Activated naive CD8-positive, alpha-beta T cell treated with anti-CD3 and anti-CD28 coated beads for 36 hours (primary cell): ENCODE results near the gene DCK. TPM values are rescaled to one million over a fixed set of nuclear protein-coding genes. Genes with fewer than 3 reads are reported as not detected.
"Not testable (repeated sequence)": the region's sequence is repeated elsewhere in the genome, so short reads cannot be mapped to it uniquely, and the experiment has no call there.

ENCODE experiments used
- DNase-seq: peaks from one replicate; pipeline ENCODE4 v3.0.0; 2021
- H3K27ac Mint-ChIP-seq: one replicate; pipeline ENCODE4 v1.8.0; 2022; ENCODE audit warnings: mild to moderate bottlenecking, moderate library complexity, mixed read lengths
- H3K27me3 Mint-ChIP-seq: one replicate; pipeline ENCODE4 v1.8.0; 2022; ENCODE audit warnings: mild to moderate bottlenecking, mixed read lengths
- H3K36me3 Mint-ChIP-seq: one replicate; pipeline ENCODE4 v1.8.0; 2021; ENCODE audit warnings: mild to moderate bottlenecking, mixed read lengths
- H3K4me1 Mint-ChIP-seq: one replicate; pipeline ENCODE4 v1.8.0; 2021; ENCODE audit warnings: mixed read lengths
- H3K4me3 Mint-ChIP-seq: one replicate; pipeline ENCODE4 v1.8.0; 2022; ENCODE audit warnings: mild to moderate bottlenecking, moderate library complexity, mixed read lengths
- H3K9me3 Mint-ChIP-seq: one replicate; pipeline ENCODE4 v1.8.0; 2022; ENCODE audit warnings: mixed read lengths
- total RNA-seq, 2 experiments: library from RNA; stranded (reverse); gene quantifications; one replicate each; pipeline ENCODE4 v1.2.3, GENCODE V29; 2021

DCK gene
- total RNA-seq, 2 experiments from 2014 or later = 33.4 to 34.3 TPM

DNA sequence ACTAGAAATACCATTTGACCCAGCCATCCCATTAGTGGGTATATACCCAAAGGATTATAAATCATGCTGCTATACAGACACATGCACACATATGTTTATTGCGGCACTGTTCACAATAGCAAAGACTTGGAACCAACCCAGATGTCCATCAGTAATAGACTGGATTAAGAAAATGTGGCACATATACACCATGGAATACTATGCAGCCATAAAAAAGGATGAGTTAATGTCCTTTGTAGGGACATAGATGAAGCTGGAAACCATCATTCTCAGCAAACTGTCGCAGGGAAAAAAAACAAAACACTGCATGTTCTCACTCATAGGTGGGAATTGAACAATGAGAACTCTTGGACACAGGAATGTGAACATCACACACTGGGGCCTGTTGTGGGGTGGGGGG lies 23.9 kb downstream of the DCK start:
- H3K4me3 Mint-ChIP-seq, DNase-seq, H3K27me3 Mint-ChIP-seq, H3K27ac Mint-ChIP-seq, H3K4me1 Mint-ChIP-seq: not testable (repeated sequence)
- Mint-ChIP-seq H3K9me3 (peaks cover 11% of the 10 kb centered on the region), H3K36me3 (peaks cover 47% of the 10 kb centered on the region)

GRCh38 chr4:71020611-71021010 lies 27.2 kb downstream of the DCK start:
- H3K36me3 Mint-ChIP-seq = peaks cover 35% of the 10 kb centered on the region
- no peak for DNase-seq
- H3K27ac Mint-ChIP-seq = no peak overlapping the region
- H3K27me3 Mint-ChIP-seq = no peaks in the 10 kb centered on the region
- peaks cover 5% of the 10 kb centered on the region for H3K9me3 Mint-ChIP-seq
- peaks cover 20% of the 10 kb centered on the region for H3K4me1 Mint-ChIP-seq
- H3K4me3 Mint-ChIP-seq = no peak overlapping the region

DNA sequence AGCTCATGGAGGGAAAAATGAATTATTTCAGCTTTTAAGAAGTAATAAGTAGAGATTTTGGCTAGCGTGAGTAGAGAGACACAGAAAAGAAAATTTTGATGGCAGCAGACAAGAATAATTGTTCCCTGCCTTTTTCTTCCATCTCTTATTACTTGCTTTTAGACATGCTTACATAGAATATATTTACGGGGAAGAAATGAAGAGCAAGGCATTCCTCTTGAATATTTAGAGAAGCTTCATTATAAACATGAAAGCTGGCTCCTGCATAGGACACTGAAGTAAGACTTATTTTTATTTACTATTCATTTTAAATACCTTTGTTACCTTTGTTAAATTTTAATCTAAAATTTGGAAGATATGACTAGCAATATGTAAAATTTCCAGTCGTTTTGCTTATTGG lies 32.2 kb downstream of the DCK start:
- no peaks in the 10 kb centered on the region for H3K27me3 Mint-ChIP-seq
- no peak for DNase-seq
- no peak overlapping the region for H3K4me3 Mint-ChIP-seq
- peaks cover 30% of the 10 kb centered on the region for H3K36me3 Mint-ChIP-seq
- H3K4me1 Mint-ChIP-seq = peaks cover 14% of the 10 kb centered on the region
- peak overlapping the region; percentile 19 for H3K27ac Mint-ChIP-seq
- no peaks in the 10 kb centered on the region for H3K9me3 Mint-ChIP-seq

GRCh38 chr4:71026086-71026485 lies 32.6 kb downstream of the DCK start:
- DNase-seq = no peak
- Mint-ChIP-seq H3K4me3 (no peak overlapping the region), H3K9me3 (no peaks in the 10 kb centered on the region), H3K36me3 (peaks cover 30% of the 10 kb centered on the region), H3K27me3 (no peaks in the 10 kb centered on the region), H3K4me1 (peaks cover 14% of the 10 kb centered on the region), H3K27ac (no peak overlapping the region)

GRCh38 chr4:71027611-71028010 lies 34.2 kb downstream of the DCK start:
- Mint-ChIP-seq H3K27me3 (no peaks in the 10 kb centered on the region), H3K27ac (no peak overlapping the region), H3K36me3 (peaks cover 32% of the 10 kb centered on the region), H3K9me3 (no peaks in the 10 kb centered on the region), H3K4me3 (no peak overlapping the region), H3K4me1 (peaks cover 14% of the 10 kb centered on the region)
- no peak for DNase-seq

DNA sequence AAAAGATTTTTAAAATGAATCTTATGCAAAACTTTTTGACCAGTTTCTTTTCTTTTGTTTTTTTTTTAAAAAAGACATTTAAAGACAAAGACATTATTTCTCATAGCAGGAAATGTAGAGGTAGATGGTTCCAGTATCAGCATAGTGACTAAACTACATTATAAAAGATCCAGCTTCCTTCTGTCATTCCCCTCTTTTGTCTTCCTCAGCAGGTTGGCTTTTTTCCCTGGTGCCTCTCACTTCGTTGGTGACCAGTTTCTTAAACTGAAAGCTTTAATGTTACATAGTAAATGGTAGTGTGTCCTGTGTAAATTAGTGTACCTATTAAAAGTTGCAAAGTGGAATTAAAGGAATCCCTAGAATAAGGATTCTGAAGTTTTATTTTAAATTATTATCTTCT lies 36.1 kb downstream of the DCK start:
- H3K4me3 Mint-ChIP-seq = no peak overlapping the region
- no peak for DNase-seq
- H3K27me3 Mint-ChIP-seq = no peaks in the 10 kb centered on the region
- H3K9me3 Mint-ChIP-seq = no peaks in the 10 kb centered on the region
- H3K36me3 Mint-ChIP-seq = peaks cover 31% of the 10 kb centered on the region
- no peak overlapping the region for H3K27ac Mint-ChIP-seq
- peaks cover 5% of the 10 kb centered on the region for H3K4me1 Mint-ChIP-seq

DNA sequence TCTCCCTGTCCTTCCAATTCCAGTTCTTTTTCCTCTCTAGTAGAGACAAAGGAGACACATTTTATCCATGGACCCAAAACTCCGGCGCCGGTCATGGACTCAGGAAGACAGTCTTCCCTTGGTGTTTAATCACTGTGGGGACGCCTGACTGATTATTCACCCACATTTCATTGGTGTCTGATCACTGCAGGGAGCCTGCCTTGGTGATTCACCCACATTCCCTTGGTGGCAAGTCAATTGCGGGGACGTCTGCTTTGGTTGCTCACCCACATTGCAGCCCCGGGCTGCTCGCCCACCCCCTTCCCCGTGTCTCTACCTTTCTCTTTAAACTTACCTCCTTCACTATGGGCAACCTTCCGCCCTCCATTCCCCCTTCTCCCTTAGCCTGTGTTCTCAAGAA lies 38.7 kb downstream of the DCK start:
- H3K9me3 Mint-ChIP-seq, H3K27ac Mint-ChIP-seq, H3K4me3 Mint-ChIP-seq, H3K4me1 Mint-ChIP-seq, DNase-seq, H3K27me3 Mint-ChIP-seq: not testable (repeated sequence)
- H3K36me3 Mint-ChIP-seq = peaks cover 23% of the 10 kb centered on the region

GRCh38 chr4:71045256-71045655 lies 51.8 kb downstream of the DCK start:
- H3K4me1 Mint-ChIP-seq = no peaks in the 10 kb centered on the region
- DNase-seq = no peak
- no peak overlapping the region for H3K4me3 Mint-ChIP-seq
- H3K9me3 Mint-ChIP-seq = peaks cover 5% of the 10 kb centered on the region
- H3K27ac Mint-ChIP-seq = no peak overlapping the region
- peaks cover 30% of the 10 kb centered on the region for H3K36me3 Mint-ChIP-seq
- no peaks in the 10 kb centered on the region for H3K27me3 Mint-ChIP-seq

GRCh38 chr4:71049395-71049794 lies 55.9 kb downstream of the DCK start:
- no peaks in the 10 kb centered on the region for H3K36me3 Mint-ChIP-seq
- H3K4me3 Mint-ChIP-seq = no peak overlapping the region
- H3K4me1 Mint-ChIP-seq = no peaks in the 10 kb centered on the region
- no peak overlapping the region for H3K27ac Mint-ChIP-seq
- peaks cover 5% of the 10 kb centered on the region for H3K9me3 Mint-ChIP-seq
- no peak for DNase-seq
- no peaks in the 10 kb centered on the region for H3K27me3 Mint-ChIP-seq

DNA sequence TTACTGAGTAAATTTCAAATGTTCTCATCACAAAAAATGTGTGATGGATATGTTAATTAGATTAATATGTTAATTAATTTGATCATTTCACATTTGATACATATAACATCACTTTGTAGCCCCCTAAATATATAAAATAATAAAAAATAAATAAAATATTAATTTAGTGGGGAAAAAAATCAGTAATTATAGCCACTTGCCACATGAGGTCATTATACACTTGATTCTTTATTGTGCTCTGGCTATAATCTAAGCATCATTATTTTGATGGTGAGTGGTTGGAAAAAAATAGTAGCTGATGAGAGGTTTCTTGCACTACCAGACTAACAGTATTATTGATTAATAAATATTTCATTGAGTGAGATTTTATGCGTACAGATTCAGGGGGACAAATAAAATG lies 57.4 kb downstream of the DCK start:
- H3K27ac Mint-ChIP-seq = no peak overlapping the region
- DNase-seq = no peak
- H3K27me3 Mint-ChIP-seq = no peaks in the 10 kb centered on the region
- no peak overlapping the region for H3K4me3 Mint-ChIP-seq
- peaks cover 5% of the 10 kb centered on the region for H3K9me3 Mint-ChIP-seq
- H3K4me1 Mint-ChIP-seq = no peaks in the 10 kb centered on the region
- no peaks in the 10 kb centered on the region for H3K36me3 Mint-ChIP-seq

GRCh38 chr4:71052034-71052433 lies 58.6 kb downstream of the DCK start:
- Mint-ChIP-seq H3K36me3 (no peaks in the 10 kb centered on the region), H3K27ac (no peak overlapping the region), H3K9me3 (peaks cover 5% of the 10 kb centered on the region), H3K4me1 (no peaks in the 10 kb centered on the region), H3K27me3 (no peaks in the 10 kb centered on the region), H3K4me3 (no peak overlapping the region)
- DNase-seq = no peak

DNA sequence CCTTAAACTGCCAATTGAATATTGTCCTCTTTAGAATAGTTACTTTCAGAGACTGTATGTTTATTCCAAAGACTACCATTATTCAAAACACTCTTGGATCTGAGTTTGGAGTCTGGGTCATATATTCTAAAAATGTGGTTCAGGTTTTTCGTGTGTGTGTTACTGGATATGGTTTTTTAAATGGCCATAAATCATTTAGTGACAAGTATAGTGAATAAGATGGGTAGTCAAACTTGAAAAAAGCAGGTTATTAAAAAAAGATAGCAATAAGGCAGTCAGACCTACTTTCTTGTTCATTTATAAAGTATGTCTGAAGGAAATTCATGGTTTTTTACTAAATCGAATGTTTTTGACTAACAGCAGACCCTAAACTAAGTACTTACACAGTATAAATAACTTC lies 59.3 kb downstream of the DCK start:
- Mint-ChIP-seq H3K27ac (no peak overlapping the region), H3K36me3 (no peaks in the 10 kb centered on the region), H3K4me3 (no peak overlapping the region), H3K4me1 (no peaks in the 10 kb centered on the region), H3K27me3 (no peaks in the 10 kb centered on the region), H3K9me3 (peaks cover 5% of the 10 kb centered on the region)
- DNase-seq = no peak

DNA sequence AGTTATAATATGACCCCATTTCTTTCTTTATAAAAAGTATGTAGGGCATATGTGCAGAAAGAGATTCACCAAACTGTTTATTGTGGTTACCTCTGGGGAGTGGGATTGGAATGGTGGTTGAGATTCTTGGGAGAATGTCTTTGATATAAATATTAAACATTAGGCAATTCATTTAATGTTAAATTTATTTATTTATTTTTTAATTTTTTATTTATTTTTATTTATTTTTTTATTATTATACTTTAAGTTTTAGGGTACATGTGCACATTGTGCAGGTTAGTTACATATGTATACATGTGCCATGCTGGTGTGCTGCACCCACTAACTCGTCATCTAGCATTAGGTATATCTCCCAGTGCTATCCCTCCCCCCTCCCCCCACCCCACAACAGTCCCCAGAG lies 60.2 kb downstream of the DCK start:
- H3K4me1 Mint-ChIP-seq, H3K9me3 Mint-ChIP-seq, DNase-seq, H3K36me3 Mint-ChIP-seq, H3K27me3 Mint-ChIP-seq, H3K4me3 Mint-ChIP-seq, H3K27ac Mint-ChIP-seq: not testable (repeated sequence)

- H3K9me3 Mint-ChIP-seq, H3K27me3 Mint-ChIP-seq, H3K36me3 Mint-ChIP-seq, H3K4me1 Mint-ChIP-seq, H3K4me3 Mint-ChIP-seq, H3K27ac Mint-ChIP-seq, DNase-seq: not testable (repeated sequence)
Observed at GRCh38 chr4:71059573-71059972, 66.1 kb downstream of the DCK start.

DNA sequence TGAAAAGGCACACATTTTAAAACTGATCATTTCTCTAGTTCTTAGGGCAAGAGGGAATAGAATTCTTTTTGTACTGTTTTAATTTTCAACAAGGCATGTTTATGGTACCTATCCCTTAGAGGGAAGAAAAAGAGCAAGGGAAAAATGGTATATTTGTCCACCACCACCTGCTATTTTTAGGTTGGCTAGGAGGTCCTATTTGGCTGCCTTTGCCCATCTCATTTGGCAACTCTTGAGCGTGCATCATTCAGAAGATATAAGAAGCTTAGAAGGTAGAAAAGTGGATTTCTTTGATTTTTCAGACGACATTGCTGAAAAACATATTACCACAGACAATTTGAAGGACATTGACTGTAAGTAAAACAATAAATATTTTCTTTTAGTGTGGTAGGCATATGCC lies 69.0 kb downstream of the DCK start:
- Mint-ChIP-seq H3K27me3 (no peaks in the 10 kb centered on the region), H3K4me3 (no peak overlapping the region), H3K36me3 (no peaks in the 10 kb centered on the region), H3K27ac (no peak overlapping the region), H3K9me3 (no peaks in the 10 kb centered on the region), H3K4me1 (no peaks in the 10 kb centered on the region)
- DNase-seq = no peak

DNA sequence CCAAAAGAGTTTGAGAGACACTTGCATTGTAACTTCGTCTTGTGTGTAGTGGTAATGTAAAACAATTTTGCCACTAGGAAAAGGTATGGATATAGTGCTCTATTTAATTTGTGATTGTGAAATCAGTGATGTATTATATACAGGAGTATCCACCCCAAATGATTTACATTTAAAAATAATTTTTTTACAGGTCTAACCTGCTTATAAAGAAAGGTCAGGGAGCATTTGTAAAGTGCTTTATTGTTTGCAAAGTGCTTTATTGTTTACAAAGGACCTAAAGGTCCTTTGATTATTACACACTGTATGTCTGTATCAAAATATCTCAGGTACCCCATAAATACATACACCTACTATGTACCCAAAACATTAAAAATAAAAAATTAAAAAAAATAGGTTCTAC lies 70.3 kb downstream of the DCK start:
- Mint-ChIP-seq H3K36me3 (no peaks in the 10 kb centered on the region), H3K27ac (no peak overlapping the region), H3K4me3 (no peak overlapping the region), H3K4me1 (no peaks in the 10 kb centered on the region), H3K27me3 (no peaks in the 10 kb centered on the region), H3K9me3 (no peaks in the 10 kb centered on the region)
- no peak for DNase-seq

DNA sequence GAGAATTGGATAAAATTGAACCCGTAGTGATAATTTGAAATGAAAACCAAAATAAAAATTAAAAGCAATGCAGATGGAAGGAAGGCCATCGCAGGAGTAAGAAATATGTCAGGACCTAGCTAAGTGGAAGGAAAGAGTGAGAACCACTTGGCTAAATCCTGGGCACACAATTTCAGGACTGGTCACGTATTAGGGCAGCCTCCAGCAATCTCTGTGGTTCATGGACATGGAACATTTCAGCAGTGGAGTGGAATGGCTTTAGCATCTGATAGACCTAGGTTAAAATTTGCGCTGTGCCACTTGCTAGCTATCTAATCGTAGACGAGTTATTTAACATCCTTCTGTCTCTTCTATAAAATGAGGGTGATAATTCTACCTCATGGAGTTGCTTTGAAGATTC lies 71.1 kb downstream of the DCK start:
- no peak for DNase-seq
- H3K36me3 Mint-ChIP-seq = no peaks in the 10 kb centered on the region
- no peak overlapping the region for H3K4me3 Mint-ChIP-seq
- no peak overlapping the region for H3K27ac Mint-ChIP-seq
- no peaks in the 10 kb centered on the region for H3K9me3 Mint-ChIP-seq
- no peaks in the 10 kb centered on the region for H3K4me1 Mint-ChIP-seq
- no peaks in the 10 kb centered on the region for H3K27me3 Mint-ChIP-seq
